Bronchial epithelial cell (primary cell): Measurements from ENCODE around the gene FGF10. TPM values are rescaled to one million over a fixed set of nuclear protein-coding genes. Genes with fewer than 3 reads are reported as not detected.

ENCODE experiments used
- DNase-seq: peaks from one replicate; pipeline ENCODE4 v3.0.0-alpha.2; 2010; ENCODE audit warnings: low read depth
- FAIRE-seq: peaks from 2 replicates; lab custom pipeline; 2011; peaks lifted over from hg19 to GRCh38; lab: Jason Lieb, UNC
- H3K27me3 ChIP-seq: 2 replicates; pipeline ENCODE4 v1.5.1; 2011; ENCODE audit warnings: low read length; ENCODE audit not compliant: control insufficient read depth, insufficient read depth
- H3K36me3 ChIP-seq: 2 replicates; pipeline ENCODE4 v1.5.1; 2011; ENCODE audit warnings: low read length; ENCODE audit not compliant: control insufficient read depth, insufficient read depth
- H3K4me3 ChIP-seq: 2 replicates; pipeline ENCODE4 v1.5.1; 2011; ENCODE audit warnings: mild to moderate bottlenecking, low read depth, low read length, control low read depth
- total RNA-seq: library from RNA; depleted of rRNA; stranded (reverse); fragments of >200 nt; gene quantifications from 2 replicates; pipeline ENCODE4 v1.2.1, GENCODE V29; 2014
- TF ChIP-seq, protein P1 (sequence below): IDR thresholded peaks from 2 replicates; pipeline ENCODE4 v1.5.1; 2011; ENCODE audit warnings: mild to moderate bottlenecking, moderate library complexity, low read length, control low read depth, inconsistent platforms; ENCODE audit not compliant: insufficient read depth, severe bottlenecking

The FGF10 gene
- total RNA-seq, 1 donor from 2014 or later = not detected

DNA sequence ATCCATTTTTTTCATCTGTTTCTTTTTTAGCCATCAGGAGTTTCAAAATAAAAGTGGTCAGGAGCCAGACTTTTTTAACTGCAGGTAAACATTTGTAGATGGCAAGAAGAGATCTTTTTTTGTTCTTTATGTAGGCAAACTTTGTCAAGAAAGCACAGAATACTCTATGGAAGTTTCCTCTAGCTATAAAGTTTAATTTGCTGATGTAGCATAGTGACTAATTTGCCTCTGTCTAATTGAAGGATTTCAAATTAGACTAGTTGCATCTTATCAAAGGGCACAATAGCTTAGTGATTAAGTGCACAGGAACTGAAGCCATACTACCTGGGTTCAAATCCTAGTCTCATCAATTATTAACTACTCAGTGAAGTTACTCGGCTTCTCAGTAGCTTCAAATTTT, 22.0 kb downstream of the FGF10 start:
- TF ChIP-seq, protein P1, sequence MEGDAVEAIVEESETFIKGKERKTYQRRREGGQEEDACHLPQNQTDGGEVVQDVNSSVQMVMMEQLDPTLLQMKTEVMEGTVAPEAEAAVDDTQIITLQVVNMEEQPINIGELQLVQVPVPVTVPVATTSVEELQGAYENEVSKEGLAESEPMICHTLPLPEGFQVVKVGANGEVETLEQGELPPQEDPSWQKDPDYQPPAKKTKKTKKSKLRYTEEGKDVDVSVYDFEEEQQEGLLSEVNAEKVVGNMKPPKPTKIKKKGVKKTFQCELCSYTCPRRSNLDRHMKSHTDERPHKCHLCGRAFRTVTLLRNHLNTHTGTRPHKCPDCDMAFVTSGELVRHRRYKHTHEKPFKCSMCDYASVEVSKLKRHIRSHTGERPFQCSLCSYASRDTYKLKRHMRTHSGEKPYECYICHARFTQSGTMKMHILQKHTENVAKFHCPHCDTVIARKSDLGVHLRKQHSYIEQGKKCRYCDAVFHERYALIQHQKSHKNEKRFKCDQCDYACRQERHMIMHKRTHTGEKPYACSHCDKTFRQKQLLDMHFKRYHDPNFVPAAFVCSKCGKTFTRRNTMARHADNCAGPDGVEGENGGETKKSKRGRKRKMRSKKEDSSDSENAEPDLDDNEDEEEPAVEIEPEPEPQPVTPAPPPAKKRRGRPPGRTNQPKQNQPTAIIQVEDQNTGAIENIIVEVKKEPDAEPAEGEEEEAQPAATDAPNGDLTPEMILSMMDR = no peak
- no peaks in the 10 kb centered on the region for H3K27me3 ChIP-seq
- no peaks in the 10 kb centered on the region for H3K36me3 ChIP-seq
- no peak overlapping the region for H3K4me3 ChIP-seq
- FAIRE-seq = no peak
- DNase-seq = no peak

DNA sequence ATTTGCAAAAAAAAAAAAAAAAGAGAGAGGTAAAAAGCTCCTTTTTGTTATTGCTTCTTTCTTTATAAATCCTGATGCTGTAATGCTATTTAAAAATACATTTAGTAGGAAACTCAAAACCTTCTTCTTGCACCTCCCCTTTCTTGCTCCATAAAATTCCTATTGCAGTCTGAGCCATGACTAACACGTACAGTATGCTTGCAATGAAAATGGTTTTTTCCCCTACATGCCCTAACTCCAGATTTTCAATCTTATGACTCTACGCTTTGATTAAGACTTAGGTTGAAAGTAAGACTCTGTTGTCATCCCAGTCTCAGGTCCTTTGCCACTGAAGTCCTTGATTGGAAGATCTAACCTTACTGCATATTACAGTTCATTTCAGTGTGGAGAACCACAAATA, 23.9 kb downstream of the FGF10 start:
- DNase-seq (peak; percentile 7), FAIRE-seq (no peak)
- Histone ChIP-seq H3K27me3 (no peaks in the 10 kb centered on the region), H3K4me3 (no peak overlapping the region), H3K36me3 (no peaks in the 10 kb centered on the region)
- TF ChIP-seq, protein P1 = no peak

DNA sequence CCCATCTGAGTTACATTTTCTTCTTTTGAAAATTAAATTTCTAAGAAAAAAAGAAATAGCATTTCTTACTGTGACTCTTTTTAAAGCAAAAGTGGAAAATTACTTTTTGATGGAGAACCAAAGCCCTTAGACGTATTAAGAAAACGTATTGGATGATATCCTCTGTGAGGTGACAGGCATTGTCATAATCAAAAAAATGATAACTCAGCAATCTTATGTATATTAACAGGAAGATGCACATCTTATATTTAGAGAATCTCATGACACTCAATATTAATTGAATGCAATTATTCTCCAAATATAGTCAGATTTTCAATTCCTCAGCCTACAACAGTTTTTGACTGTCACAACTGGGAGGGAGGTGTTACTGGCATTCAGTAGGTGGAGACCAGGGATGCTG, 25.1 kb downstream of the FGF10 start:
- FAIRE-seq (no peak), DNase-seq (no peak)
- H3K36me3 ChIP-seq = no peaks in the 10 kb centered on the region
- no peaks in the 10 kb centered on the region for H3K27me3 ChIP-seq
- TF ChIP-seq, protein P1 = no peak
- no peak overlapping the region for H3K4me3 ChIP-seq

DNA sequence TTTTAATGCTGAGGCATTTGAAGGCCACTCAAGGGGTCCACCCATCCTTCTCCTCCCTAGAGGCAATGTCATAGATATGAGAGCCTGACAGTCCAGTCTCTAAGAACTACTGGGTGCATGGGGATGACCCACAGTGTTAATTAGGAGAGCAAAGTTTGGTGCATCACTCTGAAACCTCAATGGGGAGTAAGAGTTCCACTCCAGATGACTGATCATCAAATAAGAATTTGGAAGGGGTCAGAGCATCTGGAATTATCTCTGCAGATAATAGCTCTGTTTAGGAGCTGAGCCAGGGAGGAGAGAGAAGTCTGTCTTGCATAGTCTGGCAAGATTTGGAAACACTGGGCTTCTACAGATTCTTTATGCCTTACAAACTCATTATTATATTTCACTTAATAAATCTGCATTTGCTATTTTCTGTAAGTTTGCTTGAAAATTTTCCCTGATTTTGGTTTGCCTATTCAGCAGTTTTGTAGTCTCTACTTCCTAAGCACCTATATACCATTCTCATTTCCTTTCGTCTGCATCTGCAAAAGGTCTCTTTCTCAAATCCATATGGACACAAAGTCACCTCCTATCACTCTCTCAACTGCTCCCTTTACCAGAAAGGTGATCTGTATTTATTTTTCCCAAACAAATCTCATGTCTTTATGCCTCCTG, 27.7 kb downstream of the FGF10 start:
- TF ChIP-seq, protein P1 = no peak
- Histone ChIP-seq H3K4me3 (no peak overlapping the region), H3K27me3 (no peaks in the 10 kb centered on the region), H3K36me3 (no peaks in the 10 kb centered on the region)
- DNase-seq (no peak), FAIRE-seq (no peak)

DNA sequence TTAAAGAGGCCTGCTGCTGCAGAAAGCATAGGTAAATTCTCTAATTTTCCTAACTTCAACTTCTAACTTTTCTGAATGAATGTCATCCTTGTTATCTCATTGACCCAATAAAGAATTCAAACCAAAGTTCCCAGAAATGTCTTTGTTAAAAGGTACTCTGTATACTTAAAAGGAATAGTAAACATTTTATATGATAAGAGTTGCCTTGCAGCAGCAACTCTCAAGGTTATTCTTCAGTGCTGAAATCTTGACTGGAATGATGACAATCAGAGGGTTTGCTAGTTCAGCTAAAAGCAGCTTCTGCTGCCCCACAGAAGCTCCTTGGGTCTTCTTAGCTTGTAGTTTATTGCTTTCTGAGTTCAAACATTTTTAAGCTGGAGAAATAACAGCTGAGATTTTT, 28.3 kb downstream of the FGF10 start:
- TF ChIP-seq, protein P1 = no peak
- DNase-seq = no peak
- Histone ChIP-seq H3K36me3 (no peaks in the 10 kb centered on the region), H3K4me3 (no peak overlapping the region), H3K27me3 (no peaks in the 10 kb centered on the region)
- no peak for FAIRE-seq

DNA sequence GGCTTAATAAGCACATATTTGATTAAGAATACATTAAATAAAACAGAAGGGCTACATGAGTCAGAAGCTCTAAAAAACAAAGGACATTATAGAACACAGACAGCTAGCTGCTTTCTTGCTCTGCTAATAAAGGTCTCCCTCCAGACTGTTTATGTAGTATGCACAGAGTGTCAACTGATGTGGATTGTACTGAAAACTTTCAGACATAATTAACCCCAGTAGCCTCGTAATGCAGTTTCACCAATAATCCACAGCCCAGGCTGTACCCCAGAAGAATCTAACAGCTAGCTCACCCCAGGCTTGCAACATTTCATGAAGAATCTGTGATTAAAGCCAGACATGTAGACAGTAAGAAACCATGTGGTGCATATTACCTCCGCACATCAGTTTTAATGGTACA, 30.8 kb downstream of the FGF10 start:
- no peaks in the 10 kb centered on the region for H3K36me3 ChIP-seq
- no peak for FAIRE-seq
- TF ChIP-seq, protein P1 = no peak

More for the DNA sequence above, 30.8 kb downstream of the FGF10 start:
- Histone ChIP-seq H3K27me3 (no peaks in the 10 kb centered on the region), H3K4me3 (no peak overlapping the region)
- no peak for DNase-seq
